T-cell (primary cell): ENCODE data around the gene ACY1. TPM values are rescaled to one million over a fixed set of nuclear protein-coding genes. Genes with fewer than 3 reads are reported as not detected.

ENCODE experiments used
- ATAC-seq, 4 experiments: fragments of 200-7000 bp in 3 of 4; fragments of 150-1000 bp in 1 of 4; cut with Tn5 transposase; replicated peaks in 1 of 4; 1 replicate in 3 of 4; 2 replicates in 1 of 4; pipeline ENCODE4 v1.10.0; 2021; ENCODE audit warnings: moderate library complexity in 3 of 4, mild to moderate bottlenecking in 2 of 4, moderate number of reproducible peaks in 1 of 4
- CTCF ChIA-PET, 2 donors: fragments of 300-600 bp; sonication (Branson Sonifier 250); formaldehyde crosslinking; loops; one replicate each; lab custom pipeline; 2022; ENCODE audit warnings: antibody characterized with exemption in 2 of 2; lab: Charles Lee
- POLR2A ChIA-PET, 2 donors: fragments of 300-600 bp; sonication (Branson Sonifier 250); formaldehyde crosslinking; loops; one replicate each; lab custom pipeline; 2022; ENCODE audit warnings: antibody characterized with exemption in 2 of 2; lab: Charles Lee
- DNase-seq, 35 experiments: peaks; one replicate each; pipeline versions ENCODE4 v3.0.0 to v3.0.0-alpha.2; 2013 to 2023
- H3K27ac ChIP-seq: one replicate; pipeline ENCODE4 v1.5.1; 2013; ENCODE audit warnings: low read length
- H3K27me3 ChIP-seq, 2 experiments: replicated peaks in 1 of 2; 1 replicate in 1 of 2; 2 replicates in 1 of 2; pipeline versions ENCODE4 v1.6.1 to v1.7.0; 2013; ENCODE audit warnings: low read length in 1 of 2, mixed read lengths in 1 of 2; ENCODE audit not compliant: control insufficient read depth in 2 of 2, insufficient read depth in 2 of 2; ENCODE audit errors: extremely low read depth in 1 of 2
- H3K36me3 ChIP-seq, 2 donors: 1 replicate in 1 of 2; 2 replicates in 1 of 2; pipeline versions ENCODE4 v1.6.1 to v1.7.0; 2013; ENCODE audit warnings: low read length in 1 of 2; ENCODE audit not compliant: control insufficient read depth in 2 of 2, insufficient read depth in 1 of 2; ENCODE audit errors: extremely low read depth in 1 of 2
- H3K4me1 ChIP-seq, 2 experiments: 1 replicate in 1 of 2; 2 replicates in 1 of 2; pipeline versions ENCODE4 v1.6.1 to v1.7.0; 2013; ENCODE audit warnings: low read length in 2 of 2, mixed read lengths in 1 of 2; ENCODE audit not compliant: insufficient read depth in 2 of 2, control insufficient read depth in 1 of 2; ENCODE audit errors: extremely low read depth in 1 of 2
- H3K4me3 ChIP-seq, 2 donors: 1 replicate in 1 of 2; 2 replicates in 1 of 2; pipeline versions ENCODE4 v1.5.1 to v1.7.0; 2013; ENCODE audit warnings: mild to moderate bottlenecking in 2 of 2, low read length in 1 of 2, moderate library complexity in 1 of 2; ENCODE audit not compliant: control insufficient read depth in 1 of 2; ENCODE audit errors: extremely low read depth in 1 of 2
- H3K9me3 ChIP-seq: 2 replicates; pipeline ENCODE4 v1.7.0; 2013
- H3K27ac Mint-ChIP-seq, 2 donors: one replicate each; pipeline ENCODE4 v1.8.0; 2020 to 2021; ENCODE audit warnings: mild to moderate bottlenecking in 2 of 2, mixed read lengths in 2 of 2
- H3K27me3 Mint-ChIP-seq, 2 donors: one replicate each; pipeline ENCODE4 v1.8.0; 2021 to 2022; ENCODE audit warnings: mixed read lengths in 2 of 2
- H3K36me3 Mint-ChIP-seq: one replicate; pipeline ENCODE4 v1.8.0; 2021; ENCODE audit warnings: mixed read lengths
- H3K4me1 Mint-ChIP-seq, 3 donors: one replicate each; pipeline ENCODE4 v1.8.0; 2020 to 2022; ENCODE audit warnings: mixed read lengths in 3 of 3, mild to moderate bottlenecking in 1 of 3
- H3K4me3 Mint-ChIP-seq, 3 donors: one replicate each; pipeline ENCODE4 v1.8.0; 2020 to 2022; ENCODE audit warnings: mild to moderate bottlenecking in 3 of 3, mixed read lengths in 3 of 3, moderate library complexity in 3 of 3
- H3K9me3 Mint-ChIP-seq, 3 donors: one replicate each; pipeline ENCODE4 v1.8.0; 2020 to 2022; ENCODE audit warnings: mixed read lengths in 3 of 3
- WGBS: methylation state at CpG from one replicate; pipeline ENCODE4 v1.1.5; 2013; ENCODE audit warnings: missing lambda C conversion rate; ENCODE audit not compliant: insufficient coverage; 5-methylcytosine and 5-hydroxymethylcytosine counted together
- total RNA-seq, 35 experiments: library from RNA in 6 of 35; stranded (reverse) in 6 of 35; fragments of 120-200 nt in 1 of 35; gene quantifications; one replicate each; pipeline versions ENCODE4 v1.2.1 to v1.2.4 and lab custom pipeline; 2013 to 2026

Gene ACY1
- total RNA-seq, 5 donors from 2014 or later (not counting 1 experiment from before 2014, with no cell fraction given), result 6.2 to 19.0 (median 13.3) TPM

GRCh38 chr3:51958603-51959521 is 24.5 kb upstream of the ACY1 start:
- peaks cover 22% of the 10 kb centered on the region for H3K36me3 Mint-ChIP-seq
- no peaks in the 10 kb centered on the region for H3K9me3 Mint-ChIP-seq
- no peak for DNase-seq
- H3K27me3 Mint-ChIP-seq, result peaks cover 6 to 27% of the 10 kb centered on the region in 2 donors
- Histone ChIP-seq H3K4me3 (no peak overlapping the region), H3K4me1 (peaks cover 2 to 17% of the 10 kb centered on the region in 2 experiments), H3K9me3 (no peaks in the 10 kb centered on the region), H3K27me3 (peaks cover 3 to 54% of the 10 kb centered on the region in 2 experiments), H3K27ac (no peak overlapping the region), H3K36me3 (no peaks in the 10 kb centered on the region)
- H3K4me3 Mint-ChIP-seq, result no peak overlapping the region
- POLR2A ChIA-PET, result no interaction called here
- no peak for ATAC-seq
- no peak overlapping the region for H3K27ac Mint-ChIP-seq
- 98% methylated on average over 7 of the region's 20 CpGs for WGBS
- peaks cover 5 to 7% (median 6%) of the 10 kb centered on the region in 3 donors for H3K4me1 Mint-ChIP-seq
- CTCF ChIA-PET, result no interaction called here

GRCh38 chr3:51959651-51960050 is 23.7 kb upstream of the ACY1 start:
- 97% methylated on average over 7 of the region's 7 CpGs for WGBS
- Histone ChIP-seq H3K27ac (no peak overlapping the region), H3K36me3 (no peaks in the 10 kb centered on the region), H3K27me3 (peaks cover 3 to 47% of the 10 kb centered on the region in 2 experiments), H3K4me3 (no peak overlapping the region), H3K4me1 (peaks cover 2 to 20% of the 10 kb centered on the region in 2 experiments), H3K9me3 (no peaks in the 10 kb centered on the region)
- Mint-ChIP-seq H3K4me3 (no peak overlapping the region), H3K9me3 (no peaks in the 10 kb centered on the region), H3K4me1 (peaks cover 6 to 7% (median 7%) of the 10 kb centered on the region in 3 donors), H3K36me3 (peaks cover 22% of the 10 kb centered on the region), H3K27ac (no peak overlapping the region), H3K27me3 (peaks cover 0 to 20% of the 10 kb centered on the region in 2 donors)
- POLR2A ChIA-PET, result no interaction called here
- ATAC-seq (no peak), DNase-seq (no peak)
- CTCF ChIA-PET, result no interaction called here

DNA sequence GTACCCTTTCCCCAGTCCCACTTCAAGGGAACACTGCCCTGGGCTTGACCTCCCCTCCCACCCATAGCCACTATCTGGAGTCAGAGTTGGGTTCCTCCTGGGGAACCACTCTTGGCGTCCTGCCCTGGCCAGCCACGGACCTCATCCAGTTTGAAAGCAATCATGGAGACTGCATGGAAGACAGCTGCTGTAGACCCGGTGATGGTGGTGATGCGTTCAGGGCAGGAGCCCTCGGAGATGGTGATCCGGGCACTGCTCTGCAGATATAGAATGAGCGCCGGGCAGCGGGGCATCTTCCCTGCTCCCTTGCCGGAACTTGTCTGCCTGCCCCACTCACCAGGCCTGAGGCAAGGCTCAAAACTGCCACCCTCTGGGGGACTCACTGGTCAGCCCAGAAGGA is 22.9 kb upstream of the ACY1 start:
- H3K4me1 ChIP-seq, result peaks cover 2 to 16% of the 10 kb centered on the region in 2 experiments
- no peak overlapping the region for H3K4me3 ChIP-seq
- POLR2A ChIA-PET, result no interaction called here
- H3K4me1 Mint-ChIP-seq, result peaks cover 10 to 15% (median 10%) of the 10 kb centered on the region in 3 donors
- 97% methylated on average over 7 of the region's 10 CpGs for WGBS
- H3K27me3 ChIP-seq, result peaks cover 0 to 39% of the 10 kb centered on the region in 2 experiments
- H3K9me3 ChIP-seq, result no peaks in the 10 kb centered on the region
- no peak for DNase-seq
- CTCF ChIA-PET, result no interaction called here
- H3K36me3 ChIP-seq, result no peaks in the 10 kb centered on the region
- no peak overlapping the region for H3K27ac ChIP-seq
- no peak overlapping the region for H3K27ac Mint-ChIP-seq
- H3K36me3 Mint-ChIP-seq, result peaks cover 22% of the 10 kb centered on the region
- H3K27me3 Mint-ChIP-seq, result peaks cover 0 to 14% of the 10 kb centered on the region in 2 donors
- no peak overlapping the region for H3K4me3 Mint-ChIP-seq
- H3K9me3 Mint-ChIP-seq, result no peaks in the 10 kb centered on the region
- ATAC-seq, result no peak

DNA sequence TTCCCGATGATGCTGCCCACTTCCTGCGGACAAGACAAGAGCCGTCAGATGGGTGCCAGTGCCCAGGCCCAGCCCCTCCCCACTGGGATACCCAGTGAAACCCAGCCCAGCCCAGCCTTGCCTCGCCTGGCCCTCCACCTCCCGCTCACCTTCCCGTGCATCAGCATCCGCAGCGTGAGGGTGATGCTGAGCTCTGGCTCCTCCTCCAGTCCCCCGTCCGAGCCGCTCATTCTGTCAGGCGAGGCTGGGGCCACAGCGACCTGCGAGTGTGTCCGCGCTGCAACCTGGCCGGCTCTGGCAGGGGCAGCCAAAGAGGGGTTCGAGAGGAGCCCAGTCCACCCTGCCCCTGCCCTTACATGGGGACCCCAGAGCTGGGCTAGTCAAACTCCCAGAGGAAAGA is 22.3 kb upstream of the ACY1 start:
- Mint-ChIP-seq H3K9me3 (no peaks in the 10 kb centered on the region), H3K4me1 (peaks cover 11 to 21% (median 15%) of the 10 kb centered on the region in 3 donors), H3K27me3 (peaks cover 0 to 14% of the 10 kb centered on the region in 2 donors), H3K27ac (no peak overlapping the region), H3K36me3 (peaks cover 22% of the 10 kb centered on the region), H3K4me3 (no peak overlapping the region)
- 88% methylated on average over 18 of the region's 18 CpGs for WGBS
- peaks cover 2 to 19% of the 10 kb centered on the region in 2 experiments for H3K4me1 ChIP-seq
- H3K4me3 ChIP-seq, result no peak overlapping the region
- POLR2A ChIA-PET, result no interaction called here
- peaks cover 0 to 38% of the 10 kb centered on the region in 2 experiments for H3K27me3 ChIP-seq
- no peak for DNase-seq
- H3K27ac ChIP-seq, result no peak overlapping the region
- H3K36me3 ChIP-seq, result no peaks in the 10 kb centered on the region
- ATAC-seq, result no peak
- CTCF ChIA-PET, result no interaction called here
- H3K9me3 ChIP-seq, result no peaks in the 10 kb centered on the region

- Histone ChIP-seq H3K9me3 (no peaks in the 10 kb centered on the region), H3K4me1 (peaks cover 4 to 21% of the 10 kb centered on the region in 2 experiments), H3K4me3 (no peak overlapping the region), H3K36me3 (no peaks in the 10 kb centered on the region), H3K27me3 (peaks cover 0 to 32% of the 10 kb centered on the region in 2 experiments), H3K27ac (no peak overlapping the region)
- Mint-ChIP-seq H3K9me3 (no peaks in the 10 kb centered on the region), H3K27me3 (peaks cover 0 to 9% of the 10 kb centered on the region in 2 donors), H3K36me3 (peaks cover 22% of the 10 kb centered on the region), H3K4me1 (peaks cover 9 to 23% (median 16%) of the 10 kb centered on the region in 3 donors), H3K4me3 (no peak overlapping the region), H3K27ac (no peak overlapping the region)
- POLR2A ChIA-PET, result no interaction called here
- DNase-seq, result no peak
- no peak for ATAC-seq
- CTCF ChIA-PET, result no interaction called here
- WGBS, result 86% methylated on average over 1 of the region's 9 CpGs
Measured at GRCh38 chr3:51961602-51962569, 21.4 kb upstream of the ACY1 start.
